HG02642 (cell line): ENCODE data around the gene CFI.
A peak's percentile ranks its signal among the peaks of the same experiment; 100 is the strongest.

Experiments used
- ATAC-seq: cut with Tn5 transposase; IDR thresholded peaks from one replicate; pipeline ENCODE4 v1.9.1; 2021; ENCODE audit warnings: mild to moderate bottlenecking; ENCODE audit not compliant: unreplicated experiment, poor library complexity

Gene CFI

DNA sequence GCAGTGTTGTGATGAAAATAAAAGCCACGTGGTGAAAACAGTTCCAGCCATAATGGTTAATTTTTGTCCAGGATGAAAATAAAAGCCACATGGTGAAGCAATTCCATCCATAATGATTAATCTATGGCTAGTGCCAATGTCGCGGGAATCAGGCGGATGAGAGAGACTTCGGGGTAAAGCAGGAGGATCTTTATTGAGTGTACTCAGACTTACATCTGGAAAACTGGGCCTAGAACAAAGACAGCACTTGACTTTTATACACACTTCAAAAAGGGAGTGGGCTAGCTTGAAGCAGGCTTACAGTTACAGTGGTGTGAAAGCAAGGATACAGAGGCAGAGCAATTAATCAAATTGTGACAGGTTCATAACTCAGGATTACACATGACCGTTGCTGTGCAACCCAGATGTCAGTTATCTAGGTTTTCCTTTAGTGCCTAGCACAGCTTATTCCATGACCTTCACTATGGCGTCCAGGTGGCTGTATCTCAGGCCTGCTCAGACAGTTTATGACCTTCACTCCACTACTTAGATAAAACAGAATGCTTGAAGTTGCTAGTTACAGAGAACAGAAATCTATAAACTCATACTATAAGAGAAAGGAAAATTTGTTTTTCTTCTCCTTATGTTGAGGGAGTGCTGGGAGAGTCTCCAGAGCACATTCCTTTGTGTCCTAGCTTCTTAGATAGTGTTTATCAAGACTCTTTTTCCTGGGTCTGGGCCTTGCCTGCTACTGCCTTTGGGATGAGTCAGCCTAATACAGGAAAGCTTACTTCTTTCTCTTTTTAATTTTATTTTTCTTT is 66.0 kb downstream of the CFI start:
- no peak for ATAC-seq

DNA sequence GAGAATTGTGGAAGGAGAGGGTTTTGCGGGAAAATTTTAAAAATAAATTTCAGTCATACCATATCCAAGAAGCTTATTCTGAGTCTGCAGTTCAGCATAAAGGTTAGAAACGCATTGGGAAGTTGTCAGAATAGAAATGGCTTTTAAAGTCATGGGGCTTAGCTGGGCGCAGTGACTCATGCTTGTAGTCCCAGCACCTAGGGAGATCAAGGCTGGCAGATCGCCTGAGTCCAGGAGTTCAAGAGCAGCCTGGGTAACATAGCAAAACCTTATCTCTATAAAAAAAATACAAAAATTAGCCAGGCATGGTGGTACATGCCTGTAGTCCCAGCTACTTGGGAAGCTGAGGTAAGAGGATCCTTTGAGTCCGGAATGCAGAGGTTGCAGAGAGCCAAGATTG is 68.1 kb downstream of the CFI start:
- ATAC-seq: no peak

DNA sequence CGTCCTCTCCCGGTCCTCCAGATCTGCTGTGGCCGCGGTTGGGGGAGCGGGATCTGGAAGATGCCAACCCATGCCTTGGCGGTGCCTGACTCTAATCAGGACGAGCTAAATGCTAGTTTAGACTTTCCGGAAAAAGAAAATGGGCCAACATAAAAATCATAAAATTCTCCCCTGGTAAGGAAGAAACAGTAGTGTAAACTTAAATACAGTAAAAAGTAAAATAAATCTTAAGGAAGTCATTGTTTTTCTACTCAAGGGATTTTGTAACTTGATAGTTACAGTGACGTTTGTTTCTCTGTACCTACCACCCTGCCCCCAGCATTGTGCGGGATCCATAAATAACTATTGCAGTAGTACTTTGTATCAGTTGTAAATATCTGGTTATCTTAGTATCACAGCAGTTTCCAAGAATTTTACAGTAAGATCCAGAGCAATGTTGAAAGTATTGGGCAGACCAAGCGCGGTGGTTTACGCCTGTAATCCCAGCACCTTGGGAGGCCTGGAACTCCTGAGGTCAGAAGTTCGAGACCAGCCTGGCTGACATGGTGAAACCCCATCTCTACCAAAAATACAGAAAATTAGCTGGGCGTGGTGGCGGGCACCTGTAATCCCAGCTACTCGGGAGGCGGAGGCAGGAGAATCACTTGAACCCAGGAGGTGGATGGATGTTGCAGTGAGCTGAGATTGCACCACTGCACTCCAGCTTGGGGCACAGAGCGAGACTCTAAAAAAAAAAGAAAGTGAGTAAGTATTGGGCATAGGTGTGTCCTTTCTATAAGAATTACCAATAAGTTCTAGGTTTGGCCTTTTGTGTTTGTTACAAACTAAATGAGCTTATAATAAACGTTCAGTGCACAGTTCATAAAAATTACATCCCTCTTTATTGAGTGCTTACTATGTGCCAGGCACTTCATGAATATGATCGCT is 70.9 kb downstream of the CFI start:
- ATAC-seq: no peak

DNA sequence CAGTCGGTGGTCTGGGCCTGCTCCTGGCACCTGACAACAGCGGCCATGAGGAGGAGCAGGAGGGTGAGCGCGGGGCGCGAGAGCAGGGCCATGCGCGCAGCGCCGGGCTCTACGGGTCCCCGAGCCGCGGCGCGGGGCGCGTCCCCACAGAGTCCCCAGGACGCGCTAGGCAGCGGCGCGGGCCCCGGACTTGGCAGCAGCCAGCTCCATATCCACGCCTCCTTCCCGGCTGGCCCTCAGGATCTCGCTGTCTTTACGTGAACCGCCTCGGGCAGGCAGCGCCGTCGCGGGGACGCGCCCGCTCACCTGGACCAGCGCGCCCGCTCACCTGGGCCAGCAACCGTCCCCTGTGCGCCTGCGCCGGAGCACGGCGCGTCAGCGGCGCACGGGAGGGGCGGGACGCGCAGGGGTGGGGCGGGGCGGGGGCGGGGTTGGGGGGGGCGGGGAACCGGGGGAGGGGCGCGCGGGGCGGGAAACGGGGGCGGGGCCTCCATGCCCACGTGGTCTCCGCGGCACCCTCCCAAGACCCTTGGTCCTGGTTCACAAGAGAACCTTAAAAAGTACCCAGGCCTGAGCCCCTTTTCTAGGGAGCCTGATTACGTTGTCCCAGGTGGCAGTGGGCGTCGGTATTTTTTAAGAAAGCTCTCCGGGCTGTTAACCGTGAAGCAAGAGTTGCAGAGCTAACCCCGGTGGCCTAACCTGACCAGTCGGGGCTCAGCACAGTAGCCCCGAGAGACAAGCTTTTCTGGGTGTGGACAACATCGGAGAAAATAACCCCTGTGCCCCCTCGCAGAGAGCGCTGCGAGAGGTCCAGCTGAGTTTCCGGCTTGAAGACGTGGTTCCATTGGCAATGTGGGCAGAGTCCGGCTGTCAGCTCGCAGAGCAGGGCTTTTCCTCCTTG is 71.8 kb downstream of the CFI start, which contains the start of gene PLA2G12A:
TSS of gene PLA2G12A (minus strand) at position 353 of the 901 bp plus-strand sequence. CDS start at position 92, 261 bp downstream.
- peak; percentile 88 for ATAC-seq

DNA sequence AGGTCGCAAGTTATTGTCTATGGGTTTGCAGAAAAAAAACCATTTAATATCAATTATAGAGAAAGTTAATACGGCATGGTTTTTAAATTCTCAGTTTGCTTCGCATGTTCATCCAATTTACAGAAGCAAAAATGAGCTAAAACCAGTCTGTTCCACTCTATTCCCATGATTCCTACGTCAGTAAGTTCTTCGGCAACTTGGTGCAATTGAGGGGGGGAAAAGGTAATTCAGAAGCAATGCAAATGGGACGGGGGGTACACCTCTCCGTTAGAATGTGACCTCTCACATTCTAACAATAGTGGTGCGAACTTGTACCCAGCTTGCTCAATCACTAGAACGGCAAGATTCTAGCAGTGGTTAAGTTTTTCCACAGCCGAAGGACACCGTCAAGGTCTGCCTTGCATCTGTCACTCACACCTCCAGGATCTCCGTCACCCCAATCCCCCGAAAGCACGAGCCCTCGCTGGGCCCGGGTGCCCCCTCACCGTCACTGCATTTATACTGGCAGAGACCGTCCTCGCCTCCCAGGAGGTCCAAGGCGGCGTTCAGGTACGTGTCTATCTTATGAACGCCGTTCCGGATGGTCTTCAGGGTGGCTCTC is 72.6 kb downstream of the CFI start:
- no peak for ATAC-seq

DNA sequence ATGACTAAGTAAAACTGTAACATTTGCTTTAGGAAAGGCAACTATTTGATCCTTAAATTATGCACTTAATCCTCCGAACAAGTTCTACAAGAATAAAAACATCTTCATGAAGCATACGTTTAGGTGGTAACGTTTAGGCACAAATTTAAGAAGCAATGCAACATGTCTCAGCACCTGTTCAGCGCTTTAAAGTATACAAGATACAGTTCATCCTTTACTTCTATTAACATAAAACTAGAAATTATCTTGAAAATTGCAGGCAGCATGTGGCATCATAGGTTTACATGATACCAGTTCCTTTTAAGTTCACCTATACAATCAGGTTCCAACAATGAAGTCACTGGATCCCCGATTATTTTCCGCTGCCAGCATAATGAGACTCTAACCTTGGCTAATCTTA is 73.4 kb downstream of the CFI start:
- no peak for ATAC-seq

DNA sequence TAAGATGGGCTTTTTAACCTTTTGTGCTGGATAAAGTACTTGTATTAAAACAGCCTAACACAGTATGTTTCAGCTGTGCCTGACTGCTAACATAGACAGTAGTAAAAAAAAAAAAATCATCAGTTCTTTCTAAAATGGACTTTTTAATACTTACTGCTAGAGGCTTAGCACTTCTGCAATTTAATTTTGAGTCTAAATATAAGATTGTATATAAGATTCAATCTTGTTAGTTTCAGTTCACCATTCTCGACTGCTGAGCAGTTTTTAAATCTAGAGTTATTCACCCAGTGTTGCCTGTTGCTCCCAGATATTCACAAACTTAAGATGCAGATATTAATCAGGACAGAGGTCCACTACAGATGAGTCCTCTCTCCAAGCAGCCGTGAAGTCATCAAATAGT is 78.7 kb downstream of the CFI start:
- no peak for ATAC-seq

DNA sequence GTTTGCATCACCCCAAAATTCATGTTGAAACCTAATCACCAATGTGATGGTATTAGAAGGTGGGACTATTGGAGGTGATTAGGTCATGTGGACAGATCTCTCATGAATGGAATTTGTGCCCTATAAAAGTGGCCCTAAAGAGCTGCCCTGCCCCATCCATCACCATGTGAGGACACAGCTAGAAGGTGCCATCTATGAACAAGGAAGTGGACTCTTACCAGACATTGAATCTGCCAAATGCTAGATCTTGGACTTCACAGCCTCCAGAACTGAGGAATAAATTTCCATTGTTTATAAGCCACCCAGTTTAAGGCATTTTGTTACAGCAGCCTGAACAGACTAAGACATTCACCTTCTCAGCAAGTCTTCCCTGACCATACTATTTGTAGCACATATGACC is 79.4 kb downstream of the CFI start:
- ATAC-seq: no peak

DNA sequence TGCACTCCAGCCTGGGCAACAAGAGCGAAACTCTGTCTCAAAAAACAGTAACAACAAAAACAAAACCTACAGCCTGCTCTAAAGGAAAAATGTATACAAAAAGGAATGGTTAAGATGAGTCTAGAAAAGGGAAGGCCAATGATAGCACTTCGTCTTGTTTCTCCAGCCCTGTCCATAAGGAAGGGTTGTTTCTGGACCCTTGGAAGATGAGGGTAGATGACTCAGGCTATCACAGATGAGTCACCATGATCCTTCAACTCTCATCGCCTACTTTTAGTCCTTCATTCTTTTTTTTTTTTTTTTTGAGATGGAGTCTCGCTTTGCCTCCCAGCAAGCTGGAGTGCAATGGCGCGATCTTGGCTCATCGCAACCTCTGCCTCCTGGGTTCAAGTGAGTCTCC is 80.8 kb downstream of the CFI start:
- ATAC-seq: no peak

DNA sequence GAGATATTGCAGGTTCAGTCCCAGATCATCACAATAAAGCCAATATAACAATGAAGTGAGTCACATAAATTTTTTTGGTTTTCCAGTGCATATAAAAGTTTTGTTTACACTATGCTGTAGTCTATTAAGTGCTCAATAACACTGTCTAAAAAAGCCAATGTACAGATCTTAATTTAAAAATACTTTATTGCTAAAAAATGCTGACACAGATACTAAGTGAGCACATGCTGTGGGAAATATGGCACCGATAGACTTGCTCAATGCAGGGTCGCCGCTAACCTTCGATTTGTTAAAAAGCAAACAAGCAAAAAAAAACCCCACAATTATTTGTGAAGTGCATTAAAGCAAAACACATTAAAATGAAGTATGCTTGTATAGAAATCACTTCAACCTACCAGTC is 82.2 kb downstream of the CFI start:
- no peak for ATAC-seq

DNA sequence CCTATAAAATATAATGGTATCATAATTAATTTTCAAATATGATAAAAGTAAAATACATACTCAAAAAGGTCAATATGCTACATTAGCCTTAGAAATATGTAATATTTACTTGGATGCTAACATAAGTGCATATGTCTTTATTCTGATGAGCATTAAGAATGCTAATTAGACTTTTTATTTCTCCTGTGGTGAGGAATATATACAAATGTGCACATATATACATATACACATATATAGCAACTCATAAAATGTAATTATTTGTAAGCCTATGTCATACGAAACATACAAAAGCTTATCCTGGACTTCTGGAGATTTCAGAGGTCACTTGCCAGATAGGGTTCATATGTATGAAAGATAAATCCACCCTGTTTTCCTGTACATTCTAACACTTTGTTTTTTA is 83.0 kb downstream of the CFI start:
- no peak for ATAC-seq

DNA sequence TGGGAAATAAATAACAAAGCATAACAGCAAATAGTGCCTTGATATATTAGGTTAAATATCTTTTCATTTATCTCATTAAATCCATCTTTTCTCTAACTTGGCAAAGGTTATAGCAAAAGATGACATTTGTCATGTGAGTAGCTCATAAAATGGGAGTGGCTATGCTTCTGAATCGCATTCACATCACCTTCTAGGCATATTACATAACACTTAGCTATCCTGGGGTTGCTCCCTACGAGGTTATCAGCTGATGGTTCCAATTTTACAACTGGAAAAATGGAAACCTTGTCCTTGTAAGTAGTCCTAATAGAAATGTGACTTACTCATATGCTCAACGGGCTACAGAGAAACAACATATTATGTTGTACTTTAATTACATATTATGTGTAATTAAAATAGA is 88.3 kb downstream of the CFI start:
- ATAC-seq: no peak

DNA sequence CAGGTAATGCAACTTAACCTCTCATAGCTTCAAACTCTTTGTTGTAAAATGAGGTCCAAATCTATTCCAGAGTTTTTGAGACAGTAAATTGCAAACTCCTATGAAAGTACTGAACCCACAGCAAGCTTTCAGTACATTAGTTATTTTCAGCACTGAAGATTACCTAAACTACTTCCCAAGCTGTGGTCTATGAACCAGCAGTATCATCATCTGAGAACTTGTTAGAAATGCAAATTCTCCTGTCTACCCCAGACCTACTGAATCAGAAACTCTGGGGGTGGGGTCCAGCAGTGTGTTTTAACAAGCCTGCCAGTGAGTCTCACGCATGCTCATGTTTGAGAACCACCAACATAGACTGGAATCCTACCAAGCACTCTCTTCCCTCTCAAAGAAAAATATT is 92.8 kb downstream of the CFI start:
- peak; percentile 94 for ATAC-seq

DNA sequence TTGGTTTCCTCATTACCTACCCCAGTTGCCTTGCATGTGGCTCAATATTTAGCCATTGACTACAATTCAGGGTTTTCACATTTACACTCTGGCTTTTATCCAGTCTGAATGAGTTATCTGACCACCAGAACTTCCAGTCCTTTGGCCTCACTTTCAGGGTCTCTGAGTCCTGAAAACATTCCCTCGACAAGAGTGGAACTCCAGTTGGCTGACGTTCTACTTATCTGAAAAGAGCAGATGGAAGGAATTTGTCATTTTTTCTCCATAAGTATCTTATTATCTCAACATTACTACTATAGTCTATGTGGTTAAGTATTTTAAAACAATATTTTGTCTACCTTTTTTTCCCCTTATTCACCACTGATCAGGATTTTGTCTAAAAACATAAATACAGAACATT is 93.4 kb downstream of the CFI start:
- no peak for ATAC-seq

DNA sequence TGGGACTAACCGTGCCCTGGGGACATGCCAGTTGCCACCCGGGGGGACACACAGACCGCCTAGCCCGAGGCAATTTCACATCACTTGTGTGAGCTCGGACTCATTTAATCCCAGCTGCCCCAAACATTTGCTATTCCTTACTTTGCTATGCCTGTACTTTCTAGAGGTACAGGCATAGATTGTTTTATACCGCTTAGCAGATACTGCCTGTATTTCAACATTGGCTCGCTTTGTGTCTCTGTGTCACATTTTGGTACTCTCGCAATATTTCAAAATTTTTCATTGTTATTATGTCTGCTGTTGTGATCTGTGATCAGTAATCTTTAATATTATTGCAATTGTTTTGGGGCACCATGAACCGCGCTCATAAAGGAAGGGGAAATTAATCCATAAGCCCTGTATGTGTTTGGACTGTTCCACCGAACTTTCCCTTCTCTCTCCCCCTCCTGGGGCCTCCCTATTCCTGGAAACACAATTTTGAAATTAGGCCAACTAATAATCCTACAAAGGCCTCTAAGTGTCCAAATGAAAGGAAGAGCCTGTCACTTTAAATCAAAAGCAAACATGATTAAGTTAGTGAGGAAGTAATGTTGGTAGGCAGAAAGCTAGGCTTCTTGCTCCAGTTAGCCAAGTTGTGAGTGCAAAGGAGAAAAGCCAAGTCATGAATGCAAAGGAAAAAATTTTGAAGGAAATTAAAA is 98.0 kb downstream of the CFI start:
- no peak for ATAC-seq

DNA sequence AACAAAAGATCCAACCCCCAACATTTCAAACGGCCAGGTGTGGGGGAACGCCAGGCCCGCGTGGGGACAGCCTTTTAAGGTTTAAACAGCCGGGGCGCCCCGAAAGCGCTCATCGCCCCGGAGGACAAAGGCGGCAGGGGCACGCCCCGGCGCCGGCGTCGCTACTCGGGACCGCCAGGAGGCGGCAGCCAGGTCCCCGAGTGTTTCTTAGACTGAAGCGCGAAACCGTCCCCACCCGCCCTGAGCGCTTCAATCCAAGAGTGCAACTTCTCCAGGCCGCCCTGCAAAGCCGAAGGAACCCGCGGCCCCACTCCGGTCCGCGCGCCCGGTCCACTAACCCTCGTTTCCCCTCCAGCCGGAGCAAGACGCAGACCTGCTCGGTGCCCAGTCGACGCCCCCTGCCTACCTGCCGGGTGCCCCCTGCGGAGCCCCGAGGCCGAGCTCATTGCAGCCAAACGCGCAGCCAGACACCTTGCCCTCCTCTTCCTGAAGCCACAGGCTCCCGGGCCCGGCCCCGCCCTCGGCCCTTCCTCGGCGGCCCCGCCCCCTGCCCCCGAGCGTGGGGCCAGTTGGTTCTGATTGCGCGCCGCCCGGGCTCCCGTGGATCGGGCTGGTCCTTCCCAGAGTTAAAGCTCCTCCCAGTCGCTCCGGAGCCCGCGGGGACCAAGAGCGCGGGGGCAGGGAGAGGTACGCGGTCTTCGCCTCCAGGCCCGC is 98.7 kb downstream of the CFI start, which contains the start of gene CASP6:
TSS of gene CASP6 (minus strand) at position 496 of the 714 bp plus-strand sequence. CDS start at position 446, 50 bp downstream.
- peak; percentile 80 for ATAC-seq

DNA sequence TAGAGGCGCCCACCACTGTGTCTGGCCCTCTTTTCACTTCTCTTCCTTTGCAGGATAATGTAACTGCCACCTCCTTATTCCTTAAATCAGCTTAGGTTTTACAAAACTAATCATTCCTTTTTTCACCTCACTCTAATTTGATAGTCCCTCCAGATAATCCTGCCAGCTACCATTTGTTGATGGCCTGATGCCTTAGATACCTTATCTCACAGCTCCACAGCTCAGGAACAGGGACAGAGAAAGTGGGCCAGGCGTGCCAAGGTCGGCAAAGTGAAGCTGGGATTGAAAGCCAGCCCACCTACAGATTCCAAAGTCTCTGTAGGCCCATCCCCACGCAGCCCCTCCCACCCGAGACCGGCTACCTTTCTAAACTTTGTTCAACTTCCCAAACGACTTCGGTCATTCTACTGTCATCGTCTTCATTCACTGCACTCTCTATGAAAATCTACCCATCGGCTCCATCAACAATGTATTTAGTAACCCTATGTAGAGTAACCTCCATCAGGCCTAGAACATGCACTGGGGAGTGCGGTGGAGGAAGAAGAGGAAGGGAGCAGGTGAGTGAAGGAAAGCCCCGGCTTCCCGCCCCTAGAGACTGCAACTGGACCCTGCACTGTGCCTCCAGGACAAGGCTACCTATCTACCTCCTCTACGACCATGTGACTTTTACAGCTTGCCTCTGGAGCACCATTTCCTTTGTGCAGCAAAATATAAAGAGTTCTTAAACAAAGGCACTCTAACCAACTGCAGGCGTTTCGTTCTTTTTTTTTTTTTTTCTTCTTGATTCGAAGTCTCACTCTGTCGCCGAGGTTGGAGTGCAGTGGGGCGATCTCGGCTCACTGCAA is 100.0 kb downstream of the CFI start:
- no peak for ATAC-seq
